Esophagus muscularis mucosa (tissue), 4 donors: Measurements from ENCODE around the gene WDR48. TPM values are rescaled to one million over a fixed set of nuclear protein-coding genes. Genes with fewer than 3 reads are reported as not detected.
"Not testable (repeated sequence)": the region's sequence is repeated elsewhere in the genome, so short reads cannot be mapped to it uniquely, and the experiment has no call there.

Experiments
- DNase-seq: peaks from one replicate; pipeline ENCODE4 v3.0.0-alpha.2; 2017; ENCODE audit errors: extremely low spot score
- H3K27ac ChIP-seq, 4 donors: fragments of 200-600 bp; sonication (generic); replicated peaks in 1 of 4; 1 replicate in 3 of 4; 2 replicates in 1 of 4; pipeline ENCODE4 v1.5.1; 2016 to 2019; ENCODE audit warnings: mild to moderate bottlenecking in 1 of 4
- H3K27me3 ChIP-seq, 4 donors: fragments of 200-600 bp; sonication (generic); one replicate each; pipeline versions ENCODE4 v1.5.1 to v1.6.0; 2016 to 2019
- H3K36me3 ChIP-seq, 4 donors: fragments of 200-600 bp; sonication (generic); one replicate each; pipeline ENCODE4 v1.5.1; 2016 to 2019
- H3K4me1 ChIP-seq, 4 donors: fragments of 200-600 bp; sonication (generic); one replicate each; pipeline ENCODE4 v1.5.1; 2016 to 2019
- H3K4me3 ChIP-seq, 4 donors: fragments of 200-600 bp; sonication (generic); 1 replicate in 2 of 4; 2 replicates in 2 of 4; pipeline ENCODE4 v1.5.1; 2016 to 2019; ENCODE audit warnings: mild to moderate bottlenecking in 4 of 4, moderate library complexity in 1 of 4
- H3K9me3 ChIP-seq, 4 donors: fragments of 200-600 bp; sonication (generic); 1 replicate in 3 of 4; 2 replicates in 1 of 4; pipeline ENCODE4 v1.5.1; 2016 to 2019
- EP300 ChIP-seq: sonication (generic); formaldehyde crosslinking; IDR thresholded peaks from one replicate; pipeline ENCODE4 v1.6.1; 2017; ENCODE audit warnings: antibody characterized with exemption
- POLR2A ChIP-seq: fragments of 450-650 bp; IDR thresholded peaks from one replicate; pipeline ENCODE4 v1.6.1; 2017; ENCODE audit warnings: antibody characterized with exemption, moderate library complexity, mild to moderate bottlenecking, low read depth
- POLR2AphosphoS5 ChIP-seq, 2 donors: sonication (generic); formaldehyde crosslinking; IDR thresholded peaks; one replicate each; pipeline ENCODE4 v1.6.1; 2017; ENCODE audit warnings: antibody characterized with exemption in 2 of 2
- WGBS: methylation state at CpG from one replicate; pipeline ENCODE4 v1.1.5; 2018; 5-methylcytosine and 5-hydroxymethylcytosine counted together
- intact Hi-C: fragments of 100-400 bp; cut with DNase I; formaldehyde crosslinking; loops from one replicate; pipeline ENCODE4 v1.15.1; 2023
- total RNA-seq, 4 donors: library from RNA; depleted of rRNA; stranded (reverse); fragments of >200 nt; gene quantifications; one replicate each; pipeline versions ENCODE4 v1.1.0 to v1.2.1, GENCODE V29; 2016
- TF ChIP-seq, protein P1 (sequence below), 3 experiments: fragments of 200-600 bp in 2 of 3; fragments of 450-650 bp in 1 of 3; sonication (generic) in 2 of 3; IDR thresholded peaks; one replicate each; pipeline ENCODE4 v1.5.1; 2017 to 2019; ENCODE audit warnings: antibody characterized with exemption in 3 of 3, mild to moderate bottlenecking in 2 of 3, moderate library complexity in 1 of 3

Gene WDR48
- total RNA-seq, 4 donors from 2014 or later = 25.9 to 40.0 (median 29.8) TPM

DNA sequence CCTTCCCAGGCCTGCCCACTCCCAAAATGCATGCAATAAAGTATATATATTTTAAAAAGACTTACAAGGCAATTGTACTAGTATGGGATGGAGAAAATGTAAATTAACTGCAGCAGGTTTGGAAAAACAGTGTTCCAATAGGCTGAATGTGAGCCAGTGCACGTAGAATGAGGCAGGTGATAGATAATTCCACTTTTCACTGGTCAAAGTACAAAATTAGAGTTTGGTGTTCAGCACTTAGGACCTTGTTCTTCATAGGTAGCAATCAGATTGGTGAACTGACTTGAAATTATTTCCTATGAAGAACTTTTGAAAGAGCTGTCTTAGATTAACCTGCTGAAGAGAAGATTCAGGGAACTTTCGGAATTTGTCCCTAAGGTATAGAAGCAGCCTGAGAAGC, 1.9 kb downstream of the WDR48 start:
- 83% methylated on average over 2 of the region's 2 CpGs for WGBS
- no peak overlapping the region for H3K27ac ChIP-seq
- H3K4me1 ChIP-seq = peaks cover 15 to 41% (median 29%) of the 10 kb centered on the region in 4 donors
- no peaks in the 10 kb centered on the region for H3K9me3 ChIP-seq
- peaks cover 0 to 4% (median 0%) of the 10 kb centered on the region in 4 donors for H3K36me3 ChIP-seq
- no peak for DNase-seq
- H3K4me3 ChIP-seq = no peak overlapping the region
- no peaks in the 10 kb centered on the region for H3K27me3 ChIP-seq
- intact Hi-C loops = loop anchor here (5.0 kb wide), 1 partner anchor 54 kb away; the partner anchor contains the start of genes GORASP1 and TTC21A
- TF ChIP-seq, protein P1, sequence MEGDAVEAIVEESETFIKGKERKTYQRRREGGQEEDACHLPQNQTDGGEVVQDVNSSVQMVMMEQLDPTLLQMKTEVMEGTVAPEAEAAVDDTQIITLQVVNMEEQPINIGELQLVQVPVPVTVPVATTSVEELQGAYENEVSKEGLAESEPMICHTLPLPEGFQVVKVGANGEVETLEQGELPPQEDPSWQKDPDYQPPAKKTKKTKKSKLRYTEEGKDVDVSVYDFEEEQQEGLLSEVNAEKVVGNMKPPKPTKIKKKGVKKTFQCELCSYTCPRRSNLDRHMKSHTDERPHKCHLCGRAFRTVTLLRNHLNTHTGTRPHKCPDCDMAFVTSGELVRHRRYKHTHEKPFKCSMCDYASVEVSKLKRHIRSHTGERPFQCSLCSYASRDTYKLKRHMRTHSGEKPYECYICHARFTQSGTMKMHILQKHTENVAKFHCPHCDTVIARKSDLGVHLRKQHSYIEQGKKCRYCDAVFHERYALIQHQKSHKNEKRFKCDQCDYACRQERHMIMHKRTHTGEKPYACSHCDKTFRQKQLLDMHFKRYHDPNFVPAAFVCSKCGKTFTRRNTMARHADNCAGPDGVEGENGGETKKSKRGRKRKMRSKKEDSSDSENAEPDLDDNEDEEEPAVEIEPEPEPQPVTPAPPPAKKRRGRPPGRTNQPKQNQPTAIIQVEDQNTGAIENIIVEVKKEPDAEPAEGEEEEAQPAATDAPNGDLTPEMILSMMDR (IDR thresholded peaks at IDR 0.05) = no peak
- TF ChIP-seq EP300 (no peak), POLR2AphosphoS5 (IDR thresholded peaks at IDR 0.05) (no peak), POLR2A (no peak)

DNA sequence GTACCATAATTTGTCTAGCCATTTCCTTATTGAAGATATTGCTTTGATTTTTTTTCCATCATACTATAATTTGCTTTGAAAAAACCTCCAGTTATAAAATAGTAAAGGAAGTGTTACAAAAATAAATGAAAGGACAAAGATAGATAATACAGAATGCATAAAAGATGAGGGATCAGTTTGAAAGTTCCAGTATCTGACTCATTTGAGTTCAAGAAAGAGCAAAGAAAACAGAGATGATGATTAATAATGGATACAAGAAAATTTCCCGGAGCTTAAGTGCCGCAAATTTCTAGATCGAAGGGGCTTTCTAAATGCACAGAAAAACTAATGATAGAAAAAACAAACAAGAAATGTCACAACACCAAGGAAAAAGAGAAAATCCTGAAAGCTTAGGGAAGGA, 4.3 kb downstream of the WDR48 start:
- no peak overlapping the region for H3K27ac ChIP-seq
- peaks cover 15 to 44% (median 27%) of the 10 kb centered on the region in 4 donors for H3K4me1 ChIP-seq
- no peaks in the 10 kb centered on the region for H3K27me3 ChIP-seq
- H3K4me3 ChIP-seq = no peak overlapping the region
- 82% methylated on average over 3 of the region's 3 CpGs for WGBS
- peaks cover 0 to 4% (median 0%) of the 10 kb centered on the region in 4 donors for H3K36me3 ChIP-seq
- no peak for DNase-seq
- intact Hi-C loops = no loop called here
- TF ChIP-seq POLR2AphosphoS5 (IDR thresholded peaks at IDR 0.05) (no peak), POLR2A (no peak), EP300 (no peak)
- TF ChIP-seq, protein P1 (IDR thresholded peaks at IDR 0.05) = no peak
- H3K9me3 ChIP-seq = no peaks in the 10 kb centered on the region

DNA sequence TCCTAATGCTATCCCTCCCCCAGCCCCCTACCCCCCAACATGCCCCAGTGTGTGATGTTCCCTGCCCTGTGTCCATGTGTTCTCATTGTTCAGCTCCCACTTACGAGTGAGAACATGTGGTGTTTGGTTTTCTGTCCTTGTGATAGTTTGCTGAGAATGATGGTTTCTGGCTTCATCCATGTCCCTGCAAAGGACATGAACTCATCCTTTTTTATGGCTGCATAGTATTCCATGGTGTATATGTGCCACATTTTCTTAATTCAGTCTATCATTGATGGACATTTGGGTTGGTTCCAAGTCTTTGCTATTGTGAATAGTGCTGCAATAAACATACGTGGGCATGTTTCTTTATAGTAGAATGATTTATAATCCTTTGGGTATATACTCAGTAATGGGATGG, 9.4 kb downstream of the WDR48 start:
- H3K4me3 ChIP-seq, H3K27me3 ChIP-seq, H3K9me3 ChIP-seq, H3K27ac ChIP-seq, DNase-seq, intact Hi-C loops: not testable (repeated sequence)
- WGBS = 68% methylated on average over 2 of the region's 2 CpGs
- Histone ChIP-seq H3K4me1 (peaks cover 0 to 11% (median 3%) of the 10 kb centered on the region in 4 donors), H3K36me3 (peaks cover 0 to 22% (median 14%) of the 10 kb centered on the region in 4 donors)

DNA sequence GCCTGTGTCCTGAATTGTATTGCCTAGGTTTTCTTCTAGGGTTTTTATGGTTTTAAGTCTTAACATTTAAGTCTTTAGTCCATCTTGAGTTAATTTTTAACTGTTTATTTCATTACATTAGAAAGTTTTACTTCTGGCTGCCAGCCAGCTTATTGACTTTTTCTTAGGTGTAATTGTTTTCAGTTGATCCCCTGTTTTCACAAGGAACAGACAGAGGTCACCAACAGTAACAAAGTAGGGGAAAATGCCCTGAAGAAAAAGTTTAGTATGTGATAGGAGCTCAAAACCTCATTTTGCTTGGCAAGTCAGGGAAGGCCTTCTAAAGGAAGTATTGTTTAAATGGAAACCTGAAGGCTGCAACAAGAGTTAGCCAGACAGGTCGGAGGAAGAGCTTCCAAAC, 10.4 kb downstream of the WDR48 start:
- intact Hi-C loops = no loop called here
- H3K27ac ChIP-seq = no peak overlapping the region
- peaks cover 0 to 11% (median 3%) of the 10 kb centered on the region in 4 donors for H3K4me1 ChIP-seq
- H3K27me3 ChIP-seq = no peaks in the 10 kb centered on the region
- H3K36me3 ChIP-seq = peaks cover 6 to 31% (median 19%) of the 10 kb centered on the region in 4 donors
- TF ChIP-seq, protein P1 (IDR thresholded peaks at IDR 0.05) = no peak
- TF ChIP-seq EP300 (no peak), POLR2A (no peak), POLR2AphosphoS5 (IDR thresholded peaks at IDR 0.05) (no peak)
- WGBS = 81% methylated on average over 1 of the region's 1 CpG
- DNase-seq = no peak
- H3K4me3 ChIP-seq = no peak overlapping the region
- no peaks in the 10 kb centered on the region for H3K9me3 ChIP-seq

DNA sequence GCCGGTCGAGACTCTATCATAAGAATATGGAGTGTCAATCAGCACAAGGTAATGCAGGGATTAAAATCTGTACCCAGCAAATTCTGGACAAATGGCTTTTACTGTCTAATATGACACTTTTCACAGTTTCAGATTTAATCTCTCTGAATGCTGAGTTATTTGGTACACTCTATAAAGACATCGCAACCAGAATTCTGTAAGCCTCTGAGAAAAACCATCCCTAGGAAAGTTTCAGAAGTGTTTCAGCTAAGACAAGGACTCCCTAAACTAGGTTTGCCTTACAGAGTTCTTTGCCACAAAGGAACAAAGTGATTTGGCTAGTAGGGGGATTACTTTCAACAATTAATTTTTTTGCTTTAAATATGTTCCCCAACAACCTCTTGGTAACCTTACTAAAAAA, 11.3 kb downstream of the WDR48 start:
- Histone ChIP-seq H3K27ac (no peak overlapping the region), H3K4me3 (no peak overlapping the region), H3K9me3 (no peaks in the 10 kb centered on the region), H3K27me3 (no peaks in the 10 kb centered on the region), H3K4me1 (peaks cover 0 to 11% (median 3%) of the 10 kb centered on the region in 4 donors), H3K36me3 (peaks cover 7 to 40% (median 27%) of the 10 kb centered on the region in 4 donors)
- intact Hi-C loops = no loop called here
- WGBS = 87% methylated on average over 3 of the region's 3 CpGs
- no peak for DNase-seq
- TF ChIP-seq POLR2AphosphoS5 (IDR thresholded peaks at IDR 0.05) = no peak
- no peak for TF ChIP-seq POLR2A
- TF ChIP-seq, protein P1 (IDR thresholded peaks at IDR 0.05) = no peak
- TF ChIP-seq EP300 = no peak
